HG02973 (cell line): Measurements from ENCODE around the gene GIPC1.

Source experiments
- ATAC-seq: cut with Tn5 transposase; IDR thresholded peaks from one replicate; pipeline ENCODE4 v1.9.1; 2021; ENCODE audit warnings: moderate library complexity; ENCODE audit not compliant: unreplicated experiment

The GIPC1 gene

GRCh38 chr19:14495672-14496028, 277 bp downstream of the GIPC1 start:
- no peak for ATAC-seq

GRCh38 chr19:14494910-14495671, 836 bp downstream of the GIPC1 start:
- ATAC-seq, result no peak

DNA sequence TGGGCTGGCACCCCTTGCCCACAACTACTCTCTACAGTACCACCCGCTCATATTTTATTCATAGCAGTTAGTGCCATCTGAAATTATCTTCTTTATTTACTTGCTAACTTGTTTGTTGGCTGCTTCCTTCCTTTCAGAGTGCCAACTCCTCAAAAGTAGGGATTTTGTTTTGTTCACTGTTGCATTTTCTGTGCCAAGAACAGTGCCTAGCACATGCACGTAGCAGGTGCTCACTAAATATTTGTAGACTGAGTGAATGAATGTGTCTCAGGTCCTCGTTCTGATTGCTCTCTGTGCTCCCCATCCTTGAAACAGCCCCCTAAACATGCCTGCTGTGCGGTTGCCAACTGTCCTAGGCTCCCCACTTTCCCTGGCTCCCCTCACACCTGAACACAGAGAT, 1.5 kb downstream of the GIPC1 start:
- ATAC-seq, result no peak

DNA sequence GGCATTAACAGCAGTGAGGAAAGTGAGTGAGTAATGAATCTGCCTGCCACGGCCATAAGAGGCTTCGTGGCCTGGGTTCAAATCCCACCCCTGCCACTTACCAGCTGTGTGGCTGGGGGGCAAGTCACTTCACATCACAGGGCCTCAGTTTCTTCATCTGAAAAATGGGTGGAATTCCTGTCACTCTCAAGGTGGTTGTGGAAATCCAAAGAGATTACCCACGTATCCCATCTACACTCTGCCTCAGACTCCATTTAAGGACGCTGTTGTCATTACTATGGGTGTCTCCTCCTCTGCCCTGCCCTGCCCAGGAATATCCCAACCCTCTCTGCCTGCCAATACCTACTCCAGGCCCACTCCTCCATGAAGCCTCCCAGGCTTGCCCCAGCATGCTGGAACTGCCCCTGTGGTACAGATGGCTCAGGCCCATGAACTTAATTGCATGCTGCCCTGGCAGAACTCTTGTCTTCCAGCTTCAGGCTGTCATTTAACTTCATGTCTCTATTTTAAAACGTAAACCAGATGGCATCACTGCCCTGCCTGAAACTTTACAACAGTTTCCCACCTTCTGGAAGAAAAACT, 3.1 kb downstream of the GIPC1 start:
- no peak for ATAC-seq

- no peak for ATAC-seq
These were observed 8.4 kb downstream of the GIPC1 start for GRCh38 chr19:14487370-14488125.

GRCh38 chr19:14482172-14482941, 13.6 kb downstream of the GIPC1 start:
- ATAC-seq, result no peak

DNA sequence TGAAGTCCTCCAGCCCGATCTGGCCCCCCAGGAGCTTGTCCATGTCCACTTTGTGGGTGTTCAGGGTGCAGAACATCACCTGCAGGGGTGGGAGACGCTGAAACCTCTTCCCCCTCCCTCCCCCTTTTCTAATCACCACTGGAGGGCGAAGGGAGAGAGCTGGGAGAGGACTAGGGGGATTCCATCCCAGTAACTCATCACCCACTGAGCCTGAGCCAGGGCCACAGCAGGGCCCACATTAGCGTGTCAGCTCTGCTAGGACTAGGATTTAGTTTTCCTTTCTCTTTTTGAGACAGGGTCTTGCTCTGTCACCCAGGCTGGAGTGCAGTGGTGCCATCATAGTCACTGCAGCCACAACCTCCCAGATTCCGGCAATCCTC, 15.2 kb downstream of the GIPC1 start:
- ATAC-seq, result no peak

DNA sequence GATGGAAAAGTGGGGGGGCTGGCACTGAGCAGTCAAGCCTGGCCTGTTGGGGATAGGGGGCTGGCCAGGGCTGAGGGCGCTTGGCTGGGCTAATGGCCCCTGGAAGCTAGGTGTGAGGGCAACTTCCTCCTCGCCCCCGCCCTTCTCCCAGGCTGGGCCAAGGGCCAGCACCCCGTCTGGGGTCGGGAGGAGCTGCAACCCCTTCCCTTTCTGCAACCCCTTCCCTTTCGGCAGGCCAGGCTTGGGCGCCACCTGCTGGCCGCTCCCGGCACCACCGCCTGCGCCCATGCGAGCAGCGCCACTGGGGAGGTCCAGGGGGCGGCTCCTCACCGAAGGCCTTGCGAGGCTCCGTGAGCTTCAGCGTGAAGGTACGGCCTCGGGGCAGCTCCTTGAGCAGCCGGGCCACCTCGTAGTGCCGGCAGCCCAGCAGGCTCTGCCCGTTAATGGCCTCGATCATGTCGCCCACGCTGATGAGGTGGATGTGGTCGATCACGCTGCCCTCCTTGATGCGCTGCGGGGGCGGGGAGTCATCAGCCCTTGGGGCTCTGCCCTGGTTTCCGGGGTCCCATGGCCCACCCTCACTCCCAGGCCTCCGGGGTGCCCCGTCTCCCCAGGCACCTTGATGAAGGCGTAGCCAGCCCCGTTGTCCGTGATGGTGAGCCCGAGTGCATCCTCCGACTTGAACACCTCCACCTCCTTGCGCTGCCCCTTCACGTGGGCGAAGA, 15.8 kb downstream of the GIPC1 start:
- no peak for ATAC-seq

- no peak for ATAC-seq
These were observed 16.5 kb downstream of the GIPC1 start for GRCh38 chr19:14479309-14479974.

DNA sequence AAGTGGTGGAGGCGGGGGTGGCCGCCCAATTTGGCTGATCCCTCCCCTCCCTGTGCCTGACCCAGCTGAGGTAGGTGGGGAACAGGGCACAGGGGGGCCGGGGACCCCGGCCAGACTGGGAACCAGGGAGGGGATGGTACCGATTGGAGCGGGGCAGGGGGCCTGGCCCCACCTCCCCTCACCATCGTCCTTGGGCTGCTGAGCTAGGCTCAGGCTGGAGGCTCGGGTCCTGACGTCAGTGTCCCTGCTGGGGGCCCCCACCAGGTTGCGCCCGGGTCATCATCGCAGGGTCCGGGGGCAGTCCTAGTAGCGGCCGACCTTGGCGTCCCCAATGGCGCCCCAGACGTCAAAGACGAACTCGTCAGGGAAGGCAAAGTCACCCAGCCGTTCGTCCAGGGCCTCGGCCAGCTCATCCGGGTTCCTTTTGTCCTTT, 17.8 kb downstream of the GIPC1 start:
- ATAC-seq, result no peak

GRCh38 chr19:14477418-14478112, 18.4 kb downstream of the GIPC1 start:
- no peak for ATAC-seq

GRCh38 chr19:14476673-14477401, 19.1 kb downstream of the GIPC1 start:
- no peak for ATAC-seq

DNA sequence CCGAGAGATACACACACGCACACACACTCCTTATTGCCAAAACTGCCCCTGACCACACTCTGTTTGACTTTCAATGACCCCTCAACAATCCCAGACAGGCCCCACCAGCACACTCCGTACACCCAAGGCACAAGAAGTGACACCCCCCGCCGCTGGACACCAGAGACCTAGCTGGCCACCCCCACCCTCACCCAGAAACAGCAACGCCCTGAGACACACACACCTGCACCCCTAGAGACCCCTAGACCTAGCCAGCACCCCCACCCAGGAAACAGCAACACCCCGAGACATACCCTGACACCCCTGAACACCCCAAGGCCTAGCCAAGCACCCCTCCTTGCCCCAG, 19.6 kb downstream of the GIPC1 start:
- ATAC-seq, result no peak

- ATAC-seq, result no peak
These were observed 20.5 kb downstream of the GIPC1 start, which contains the start of gene PTGER1 for GRCh38 chr19:14475251-14476073. Gene PTGER1 (minus strand): TSS chr19:14475354. CDS start chr19:14474320, 1,034 bp downstream.

GRCh38 chr19:14474827-14475226, 21.1 kb downstream of the GIPC1 start:
- ATAC-seq, result no peak

- ATAC-seq, result no peak
These were observed 21.8 kb downstream of the GIPC1 start for GRCh38 chr19:14473978-14474578.

DNA sequence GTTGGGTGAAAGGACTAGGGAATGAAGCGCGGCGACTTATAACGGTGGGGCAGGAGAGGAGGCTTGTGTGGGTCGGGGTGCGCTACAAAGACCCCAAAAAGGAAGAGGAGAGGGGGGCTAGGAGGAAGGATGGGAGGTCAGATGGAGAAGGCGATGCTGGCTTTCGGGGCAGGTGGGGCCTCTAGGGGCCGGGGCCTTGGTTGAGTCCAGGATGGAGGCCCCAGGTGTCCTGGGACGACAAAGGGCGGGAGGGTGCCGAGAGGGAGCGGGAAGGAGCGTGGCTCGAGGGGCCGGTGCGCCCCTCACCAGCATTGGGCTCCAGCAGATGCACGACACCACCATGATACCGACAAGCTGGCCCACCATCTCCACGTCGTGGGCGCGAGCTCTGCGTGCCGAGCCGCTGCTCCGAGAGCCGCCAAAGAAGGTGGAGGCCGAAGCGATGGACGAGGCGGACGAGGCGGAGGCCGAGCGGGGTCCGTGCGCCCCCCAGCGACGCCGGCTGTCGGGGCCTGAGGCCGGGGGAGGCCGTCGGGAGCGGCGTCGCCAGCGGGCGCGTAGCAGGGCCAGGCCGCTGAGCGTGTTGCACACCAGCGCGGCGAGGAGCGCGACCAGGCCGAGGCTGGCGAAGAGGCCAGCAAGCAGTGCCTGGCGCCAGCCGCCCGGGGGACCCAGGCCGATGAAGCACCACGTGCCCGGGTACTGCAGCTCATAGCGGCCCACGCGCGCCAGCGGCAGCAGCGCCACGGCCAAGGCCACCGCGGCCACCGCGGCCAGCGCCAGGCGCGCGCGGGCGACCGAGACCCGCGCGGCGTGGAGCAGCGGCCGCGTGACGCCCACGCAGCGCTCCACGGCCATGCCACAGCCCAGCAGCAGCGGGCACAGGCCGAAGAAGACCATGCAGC, 22.6 kb downstream of the GIPC1 start:
- ATAC-seq, result no peak
